ENCODE data around the gene PCNX4. TPM values are rescaled to one million over a fixed set of nuclear protein-coding genes. Genes with fewer than 3 reads are reported as not detected.

PCNX4 gene
- total and polyA plus RNA-seq, 8 donors = 6.8 to 105 (median 30.7) TPM

GRCh38 chr14:60061371-60061770, 30.4 kb upstream of the PCNX4 start:
- no peak overlapping the region for H3K27ac ChIP-seq
- no peak overlapping the region for H3K4me3 ChIP-seq
- no peaks in the 10 kb centered on the region for H3K4me1 ChIP-seq
- H3K36me3 ChIP-seq = no peaks in the 10 kb centered on the region
- intact Hi-C loops (cut with DNase I; ENCODE audit: low total_unique reads) = loop anchor here (10.0 kb wide), 1 partner anchor 123 kb away; no protein-coding TSS in a partner anchor
- no peak for DNase-seq
- 78 to 89% (median 84%) methylated on average over 2 of the region's 2 CpGs for WGBS, 5 donors
- H3K27me3 ChIP-seq = no peaks in the 10 kb centered on the region
- no peak for TF ChIP-seq POLR2AphosphoS5 (IDR thresholded peaks at IDR 0.05)
- no peak for TF ChIP-seq EP300 (IDR thresholded peaks at IDR 0.05)
- no peak for TF ChIP-seq POLR2A (IDR thresholded peaks at IDR 0.05)
- TF ChIP-seq, protein P1, sequence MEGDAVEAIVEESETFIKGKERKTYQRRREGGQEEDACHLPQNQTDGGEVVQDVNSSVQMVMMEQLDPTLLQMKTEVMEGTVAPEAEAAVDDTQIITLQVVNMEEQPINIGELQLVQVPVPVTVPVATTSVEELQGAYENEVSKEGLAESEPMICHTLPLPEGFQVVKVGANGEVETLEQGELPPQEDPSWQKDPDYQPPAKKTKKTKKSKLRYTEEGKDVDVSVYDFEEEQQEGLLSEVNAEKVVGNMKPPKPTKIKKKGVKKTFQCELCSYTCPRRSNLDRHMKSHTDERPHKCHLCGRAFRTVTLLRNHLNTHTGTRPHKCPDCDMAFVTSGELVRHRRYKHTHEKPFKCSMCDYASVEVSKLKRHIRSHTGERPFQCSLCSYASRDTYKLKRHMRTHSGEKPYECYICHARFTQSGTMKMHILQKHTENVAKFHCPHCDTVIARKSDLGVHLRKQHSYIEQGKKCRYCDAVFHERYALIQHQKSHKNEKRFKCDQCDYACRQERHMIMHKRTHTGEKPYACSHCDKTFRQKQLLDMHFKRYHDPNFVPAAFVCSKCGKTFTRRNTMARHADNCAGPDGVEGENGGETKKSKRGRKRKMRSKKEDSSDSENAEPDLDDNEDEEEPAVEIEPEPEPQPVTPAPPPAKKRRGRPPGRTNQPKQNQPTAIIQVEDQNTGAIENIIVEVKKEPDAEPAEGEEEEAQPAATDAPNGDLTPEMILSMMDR (IDR thresholded peaks at IDR 0.05) = no peak
- peaks cover 0 to 5% (median 0%) of the 10 kb centered on the region in 4 donors for H3K9me3 ChIP-seq

DNA sequence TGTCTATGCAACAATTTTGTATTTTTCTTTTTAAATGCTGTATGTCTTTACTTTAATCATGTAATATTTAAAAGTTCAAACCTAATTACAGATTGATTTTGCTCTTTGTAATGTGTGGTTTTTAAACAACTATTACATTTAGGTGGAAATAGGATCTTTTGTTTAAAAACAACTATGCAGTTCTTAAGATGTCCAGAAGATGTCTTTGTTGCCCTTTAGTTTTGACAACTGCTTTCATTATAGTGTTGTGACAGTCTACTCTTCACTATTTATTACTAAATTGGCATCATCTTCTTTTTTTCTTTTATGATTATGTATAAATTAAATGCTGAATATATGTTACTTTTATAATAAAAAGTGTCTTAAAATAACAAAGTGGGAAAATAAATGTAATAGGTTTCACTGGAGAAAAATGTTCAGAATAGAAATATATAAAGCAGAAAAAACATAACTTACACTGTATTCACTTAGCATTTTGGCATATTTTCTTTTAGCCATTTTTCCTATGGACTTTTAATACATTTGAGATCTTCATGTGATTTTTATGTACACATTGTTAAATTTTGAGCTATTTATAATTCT, 27.1 kb upstream of the PCNX4 start:
- Histone ChIP-seq H3K27me3 (no peaks in the 10 kb centered on the region), H3K9me3 (peaks cover 0 to 4% (median 0%) of the 10 kb centered on the region in 4 donors), H3K4me1 (no peaks in the 10 kb centered on the region), H3K36me3 (no peaks in the 10 kb centered on the region), H3K4me3 (no peak overlapping the region), H3K27ac (no peak overlapping the region)
- TF ChIP-seq EP300 (IDR thresholded peaks at IDR 0.05) (no peak), POLR2A (IDR thresholded peaks at IDR 0.05) (no peak), POLR2AphosphoS5 (IDR thresholded peaks at IDR 0.05) (no peak)
- TF ChIP-seq, protein P1 (IDR thresholded peaks at IDR 0.05) = peak in 5 of 7 experiments; percentile 22 to 41 (median 32)
- DNase-seq = peak in 1 of 2 donors; percentile 40
- intact Hi-C loops (cut with DNase I; ENCODE audit: low total_unique reads) = loop anchor here (10.0 kb wide), 1 partner anchor 120 kb away; no protein-coding TSS in a partner anchor

- Histone ChIP-seq H3K4me3 (no peak overlapping the region), H3K4me1 (no peaks in the 10 kb centered on the region), H3K27ac (no peak overlapping the region), H3K27me3 (no peaks in the 10 kb centered on the region), H3K36me3 (no peaks in the 10 kb centered on the region), H3K9me3 (no peaks in the 10 kb centered on the region)
- no peak for DNase-seq
- TF ChIP-seq POLR2A (IDR thresholded peaks at IDR 0.05) (no peak), EP300 (IDR thresholded peaks at IDR 0.05) (no peak), POLR2AphosphoS5 (IDR thresholded peaks at IDR 0.05) (no peak)
- TF ChIP-seq, protein P1 (IDR thresholded peaks at IDR 0.05) = no peak
- WGBS, 5 donors = 86 to 97% (median 93%) methylated on average over 1 of the region's 1 CpG
- intact Hi-C loops (cut with DNase I; ENCODE audit: low total_unique reads) = loop anchor here (10.0 kb wide), 1 partner anchor 117 kb away; no protein-coding TSS in a partner anchor
These were observed 23.8 kb upstream of the PCNX4 start for GRCh38 chr14:60067882-60068281.

GRCh38 chr14:60079723-60080122, 12.0 kb upstream of the PCNX4 start:
- DNase-seq = no peak
- H3K4me3 ChIP-seq = no peak overlapping the region
- intact Hi-C loops (cut with DNase I; ENCODE audit: low total_unique reads) = no loop called here
- no peaks in the 10 kb centered on the region for H3K36me3 ChIP-seq
- no peak for TF ChIP-seq POLR2A (IDR thresholded peaks at IDR 0.05)
- no peak for TF ChIP-seq POLR2AphosphoS5 (IDR thresholded peaks at IDR 0.05)
- TF ChIP-seq, protein P1 (IDR thresholded peaks at IDR 0.05) = no peak
- no peak for TF ChIP-seq EP300 (IDR thresholded peaks at IDR 0.05)
- no peak overlapping the region for H3K27ac ChIP-seq
- no peaks in the 10 kb centered on the region for H3K27me3 ChIP-seq
- H3K9me3 ChIP-seq = peaks cover 0 to 10% (median 0%) of the 10 kb centered on the region in 4 donors
- H3K4me1 ChIP-seq = no peaks in the 10 kb centered on the region

Data from stomach (tissue), 9 donors.